AG09309 (cell line): ENCODE results near the gene PEX3.

Source experiments
- DNase-seq: peaks from one replicate; pipeline ENCODE4 v3.0.0-alpha.2; 2010; ENCODE audit warnings: low read depth
- H3K4me3 ChIP-seq: 2 replicates; pipeline ENCODE4 v1.5.1; 2011; ENCODE audit warnings: mild to moderate bottlenecking, low read depth, low read length, moderate library complexity; ENCODE audit not compliant: control insufficient read depth
- CTCF ChIP-seq: IDR thresholded peaks from 2 replicates; pipeline ENCODE4 v1.5.1; 2011; ENCODE audit warnings: mild to moderate bottlenecking, low read depth, low read length, inconsistent platforms; ENCODE audit not compliant: insufficient read depth, control insufficient read depth; ENCODE audit errors: missing control alignments

Gene PEX3

DNA sequence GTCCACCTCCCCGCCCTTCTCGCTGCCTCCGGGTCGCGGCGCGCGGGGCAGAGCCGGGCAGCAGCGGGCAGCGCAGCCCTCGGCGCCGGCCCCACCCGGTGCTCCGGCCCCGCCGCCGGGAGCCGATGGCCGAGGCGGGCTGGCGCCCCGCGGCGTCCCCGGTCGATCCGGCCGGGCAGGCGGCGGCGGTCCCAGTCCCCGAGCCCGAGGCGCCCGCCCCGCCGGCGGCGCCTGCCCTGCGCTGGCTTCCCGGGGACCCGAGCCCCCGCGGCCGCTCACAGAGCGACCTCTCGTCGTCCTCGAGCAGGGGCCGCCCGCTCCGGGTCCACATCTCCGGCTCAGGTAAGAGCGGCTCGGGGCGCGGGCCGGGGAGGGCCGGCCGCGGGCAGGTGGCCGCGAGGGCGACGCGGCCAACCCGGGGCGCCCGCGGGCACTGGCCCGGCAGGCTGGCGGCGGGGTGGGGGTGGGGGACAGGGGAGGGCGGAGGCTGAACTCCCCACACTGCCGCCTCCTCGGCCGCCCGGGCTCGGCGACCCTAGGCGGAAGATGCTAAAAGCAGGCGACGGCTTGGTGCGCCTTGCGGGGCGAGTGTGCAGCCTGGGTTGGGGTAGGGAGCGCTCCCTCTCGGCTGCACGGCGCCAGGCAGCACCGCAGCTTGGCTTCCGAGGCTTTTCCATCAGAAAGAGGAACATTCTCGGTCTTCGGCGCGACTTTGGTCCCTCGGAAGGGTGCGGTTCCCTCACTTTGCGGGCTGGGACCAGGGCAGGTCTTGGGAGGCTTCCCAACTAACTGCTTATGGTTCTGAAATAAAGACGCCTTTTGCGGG is 86.5 kb downstream of the PEX3 start:
- peak overlapping the region; percentile 55 for H3K4me3 ChIP-seq
- no peak for DNase-seq
- peak; percentile 55 for TF ChIP-seq CTCF

GRCh38 chr6:143538374-143538773 is 87.8 kb downstream of the PEX3 start:
- no peak overlapping the region for H3K4me3 ChIP-seq
- no peak for TF ChIP-seq CTCF
- no peak for DNase-seq

- DNase-seq: no peak
- H3K4me3 ChIP-seq: no peak overlapping the region
- no peak for TF ChIP-seq CTCF
Measured at GRCh38 chr6:143539106-143539505, 88.5 kb downstream of the PEX3 start.

DNA sequence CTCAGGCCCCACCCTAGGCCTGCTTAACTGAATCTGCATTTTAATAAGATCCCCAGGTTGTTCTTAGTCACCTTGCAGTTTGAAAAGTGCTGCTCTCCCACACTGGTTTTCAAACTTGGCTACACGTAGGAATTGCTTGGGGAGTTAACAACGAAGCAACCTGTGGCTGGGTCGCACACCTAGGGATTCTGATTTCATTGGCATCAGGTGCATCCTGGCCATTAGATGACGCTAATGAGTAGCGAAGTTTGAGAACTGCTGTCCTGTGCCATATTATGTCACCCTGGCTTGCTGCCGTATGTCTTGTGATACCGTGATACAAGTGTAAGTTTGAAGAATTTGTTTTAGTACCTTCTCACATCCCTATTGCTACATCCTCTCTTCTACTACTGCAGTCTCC is 89.1 kb downstream of the PEX3 start:
- H3K4me3 ChIP-seq: no peak overlapping the region
- TF ChIP-seq CTCF: no peak
- no peak for DNase-seq

DNA sequence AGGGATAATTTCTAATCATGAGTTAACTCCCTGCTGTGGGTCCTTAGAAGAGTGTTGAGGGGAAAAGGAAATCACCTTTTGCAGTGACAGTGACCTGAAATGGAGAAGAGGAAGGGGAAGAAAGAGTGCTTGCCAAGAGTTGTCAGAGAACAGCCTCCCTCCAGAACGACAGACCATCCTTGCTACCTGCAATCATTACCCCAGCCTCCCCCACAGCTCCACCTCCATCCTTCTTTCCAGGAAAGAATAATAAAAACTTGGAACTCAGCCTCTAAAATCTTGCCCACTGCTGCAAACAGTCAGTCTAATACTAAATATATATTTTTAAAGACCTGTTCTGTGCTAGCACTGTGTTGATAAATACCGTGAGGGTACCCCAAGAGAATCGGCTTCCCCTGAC is 89.6 kb downstream of the PEX3 start:
- no peak for DNase-seq
- no peak overlapping the region for H3K4me3 ChIP-seq
- TF ChIP-seq CTCF: no peak
